B cell (primary cell): ENCODE data around the gene UBR1. TPM values are rescaled to one million over a fixed set of nuclear protein-coding genes. Genes with fewer than 3 reads are reported as not detected.
A peak's percentile ranks its signal among the peaks of the same experiment; 100 is the strongest.

Experiments used
- ATAC-seq: fragments of 200-7000 bp; cut with Tn5 transposase; one replicate; pipeline ENCODE4 v1.10.0; 2021; ENCODE audit warnings: low read depth, mild to moderate bottlenecking, moderate number of reproducible peaks, moderate library complexity
- CTCF ChIA-PET: fragments of 350-600 bp; sonication (Branson Sonifier 250); formaldehyde crosslinking; loops from one replicate; lab custom pipeline; 2021; ENCODE audit warnings: antibody characterized with exemption, inconsistent platforms; lab: Charles Lee
- POLR2A ChIA-PET: fragments of 350-600 bp; sonication (Branson Sonifier 250); formaldehyde crosslinking; loops from one replicate; lab custom pipeline; 2021; ENCODE audit warnings: antibody characterized with exemption; lab: Charles Lee
- DNase-seq: peaks from one replicate; pipeline ENCODE4 v3.0.0; 2013
- H2AFZ ChIP-seq: 2 replicates; pipeline ENCODE4 v1.6.1; 2012; ENCODE audit warnings: mild to moderate bottlenecking, low read depth, low read length; ENCODE audit not compliant: insufficient read depth, poor library complexity, severe bottlenecking
- H3K27ac ChIP-seq, 2 donors: 1 replicate in 1 of 2; 2 replicates in 1 of 2; pipeline ENCODE4 v1.5.1; 2012 to 2013; ENCODE audit warnings: low read length in 2 of 2, mild to moderate bottlenecking in 2 of 2, moderate library complexity in 1 of 2
- H3K27me3 ChIP-seq, 4 experiments: fragments of 200-600 bp in 1 of 4; sonication (generic) in 1 of 4; replicated peaks in 1 of 4; 1 replicate in 2 of 4; 2 replicates in 2 of 4; pipeline versions ENCODE4 v1.6.1 to v1.7.0; 2013 to 2016; ENCODE audit warnings: low read length in 3 of 4, mild to moderate bottlenecking in 2 of 4, mixed read lengths in 1 of 4, moderate library complexity in 1 of 4; ENCODE audit not compliant: insufficient read depth in 4 of 4, control insufficient read depth in 3 of 4; ENCODE audit errors: control extremely low read depth in 1 of 4
- H3K36me3 ChIP-seq, 2 experiments: replicated peaks in 1 of 2; 1 replicate in 1 of 2; 2 replicates in 1 of 2; pipeline versions ENCODE4 v1.6.1 to v1.7.1; 2013; ENCODE audit warnings: low read length in 1 of 2; ENCODE audit not compliant: insufficient read depth in 2 of 2, control insufficient read depth in 1 of 2; ENCODE audit errors: control extremely low read depth in 1 of 2, extremely low read depth in 1 of 2
- H3K4me1 ChIP-seq, 2 donors: fragments of 200-600 bp in 1 of 2; sonication (generic) in 1 of 2; 1 replicate in 1 of 2; 2 replicates in 1 of 2; pipeline versions ENCODE4 v1.5.1 to v1.6.1; 2013 to 2017; ENCODE audit warnings: low read length in 2 of 2; ENCODE audit not compliant: control insufficient read depth in 2 of 2, insufficient read depth in 2 of 2
- H3K4me2 ChIP-seq: replicated peaks from 2 replicates; pipeline ENCODE3; 2012; ENCODE audit warnings: mild to moderate bottlenecking, low read depth, low read length; ENCODE audit not compliant: poor library complexity, severe bottlenecking
- H3K4me3 ChIP-seq, 5 experiments: fragments of 200-600 bp in 1 of 5; sonication (generic) in 1 of 5; 1 replicate in 3 of 5; 2 replicates in 2 of 5; pipeline versions ENCODE4 v1.5.1 to v1.7.0; 2011 to 2016; ENCODE audit warnings: low read length in 4 of 5, mild to moderate bottlenecking in 4 of 5, low read depth in 2 of 5, control low read depth in 1 of 5, moderate library complexity in 1 of 5; ENCODE audit not compliant: insufficient read depth in 1 of 5; ENCODE audit errors: control extremely low read depth in 1 of 5, extremely low read depth in 1 of 5
- H3K79me2 ChIP-seq: fragments of 200-600 bp; sonication (generic); one replicate; pipeline ENCODE4 v1.6.0; 2016; ENCODE audit warnings: low read length; ENCODE audit not compliant: control insufficient read depth, insufficient read depth
- H3K9ac ChIP-seq: fragments of 200-600 bp; sonication (generic); 2 replicates; pipeline ENCODE4 v1.6.1; 2017; ENCODE audit warnings: mild to moderate bottlenecking, low read length, moderate library complexity
- H3K9me3 ChIP-seq, 3 donors: one replicate each; pipeline versions ENCODE4 v1.6.1 to v1.7.1; 2013; ENCODE audit warnings: low read length in 2 of 3; ENCODE audit not compliant: control insufficient read depth in 2 of 3, insufficient read depth in 1 of 3; ENCODE audit errors: control extremely low read depth in 1 of 3
- H4K20me1 ChIP-seq: 2 replicates; pipeline ENCODE4 v1.6.0; 2012; ENCODE audit warnings: mild to moderate bottlenecking, low read length; ENCODE audit not compliant: insufficient read depth, control insufficient read depth, poor library complexity, severe bottlenecking
- H3K27ac Mint-ChIP-seq: one replicate; pipeline ENCODE4 v1.8.0; 2021; ENCODE audit warnings: mixed read lengths
- H3K27me3 Mint-ChIP-seq: one replicate; pipeline ENCODE4 v1.8.0; 2021; ENCODE audit warnings: mixed read lengths
- H3K4me1 Mint-ChIP-seq: one replicate; pipeline ENCODE4 v1.8.0; 2021; ENCODE audit warnings: mixed read lengths
- H3K4me3 Mint-ChIP-seq: one replicate; pipeline ENCODE4 v1.8.0; 2021; ENCODE audit warnings: mixed read lengths
- H3K9me3 Mint-ChIP-seq: one replicate; pipeline ENCODE4 v1.8.0; 2022; ENCODE audit warnings: mixed read lengths; ENCODE audit not compliant: insufficient read depth
- EZH2 ChIP-seq: IDR thresholded peaks from 2 replicates; pipeline ENCODE4 v1.6.1; 2012; ENCODE audit warnings: borderline replicate concordance, low read depth, mild to moderate bottlenecking, moderate library complexity, low read length; ENCODE audit not compliant: insufficient read depth, poor library complexity, severe bottlenecking
- WGBS: methylation state at CpG from one replicate; pipeline ENCODE4 v1.1.5; 2013; ENCODE audit warnings: missing lambda C conversion rate; ENCODE audit not compliant: insufficient coverage; 5-methylcytosine and 5-hydroxymethylcytosine counted together
- intact Hi-C: fragments of 100-400 bp; cut with micrococcal nuclease; formaldehyde crosslinking; loops from one replicate; pipeline ENCODE4 v1.10.0; 2022
- polyA plus RNA-seq: library from polyadenylated mRNA; depleted of rRNA; stranded (reverse); fragments of >200 nt; gene quantifications from 2 replicates; pipeline ENCODE4 v1.2.3, GENCODE V29; 2012
- total RNA-seq, 2 donors: library from RNA; stranded (reverse); fragments of 120-200 nt in 1 of 2; gene quantifications; 1 replicate in 1 of 2; 2 replicates in 1 of 2; pipeline versions ENCODE4 v1.2.3 to v1.2.4, GENCODE V29; 2013 to 2022
- TF ChIP-seq, protein P1 (sequence below): fragments of 200-600 bp; IDR thresholded peaks from one replicate; pipeline ENCODE4 v1.8.0; 2022; ENCODE audit warnings: antibody characterized with exemption, mild to moderate bottlenecking

Gene UBR1
- total and polyA plus RNA-seq, 2 donors (not counting 1 experiment from before 2014, with no cell fraction given): 9.7 to 66.7 TPM

DNA sequence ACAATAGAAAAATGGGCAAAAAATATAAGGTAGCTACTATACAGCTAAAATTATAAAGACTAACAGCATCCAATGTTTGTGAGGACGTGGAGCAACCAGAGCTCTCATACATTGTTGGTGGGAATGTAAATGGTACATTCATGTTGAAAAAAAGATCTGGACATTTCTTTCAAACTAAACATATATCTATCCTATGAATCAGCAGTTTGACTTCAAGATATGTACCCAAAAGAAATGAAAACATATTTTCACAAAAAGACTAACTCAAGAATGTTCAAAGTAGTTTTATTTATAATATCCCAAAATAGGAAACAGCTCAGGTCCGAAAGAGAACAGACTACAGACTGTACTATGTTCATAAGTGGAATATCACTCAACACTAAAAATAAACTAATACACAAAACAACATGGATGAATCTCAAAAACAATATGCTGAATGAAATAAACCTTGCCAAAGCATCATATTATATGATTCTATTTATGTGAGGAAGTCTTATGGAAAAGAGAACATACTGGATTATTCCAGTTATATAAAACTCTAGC, 176.5 kb downstream of the UBR1 start:
- no peak overlapping the region for H3K27ac Mint-ChIP-seq
- H3K4me1 Mint-ChIP-seq: no peaks in the 10 kb centered on the region
- Histone ChIP-seq H3K36me3 (no peaks in the 10 kb centered on the region), H3K9ac (no peak overlapping the region), H3K4me1 (no peaks in the 10 kb centered on the region), H3K4me2 (no peak overlapping the region), H3K27me3 (no peaks in the 10 kb centered on the region), H3K27ac (no peak overlapping the region), H3K79me2 (no peaks in the 10 kb centered on the region), H2AFZ (no peak overlapping the region), H3K4me3 (no peak overlapping the region), H4K20me1 (no peaks in the 10 kb centered on the region), H3K9me3 (no peaks in the 10 kb centered on the region)
- ATAC-seq (no peak), DNase-seq (no peak)
- no peaks in the 10 kb centered on the region for H3K9me3 Mint-ChIP-seq
- no peaks in the 10 kb centered on the region for H3K27me3 Mint-ChIP-seq
- no CpG with 5 or more reads among the region's 2 CpGs for WGBS
- CTCF ChIA-PET: interaction anchor here (5.7 kb wide), 1 partner anchor 225 kb away, joined by 85 read pairs; no protein-coding TSS in a partner anchor
- intact Hi-C loops: no loop called here
- POLR2A ChIA-PET: no interaction called here
- no peak overlapping the region for H3K4me3 Mint-ChIP-seq
- TF ChIP-seq, protein P1, sequence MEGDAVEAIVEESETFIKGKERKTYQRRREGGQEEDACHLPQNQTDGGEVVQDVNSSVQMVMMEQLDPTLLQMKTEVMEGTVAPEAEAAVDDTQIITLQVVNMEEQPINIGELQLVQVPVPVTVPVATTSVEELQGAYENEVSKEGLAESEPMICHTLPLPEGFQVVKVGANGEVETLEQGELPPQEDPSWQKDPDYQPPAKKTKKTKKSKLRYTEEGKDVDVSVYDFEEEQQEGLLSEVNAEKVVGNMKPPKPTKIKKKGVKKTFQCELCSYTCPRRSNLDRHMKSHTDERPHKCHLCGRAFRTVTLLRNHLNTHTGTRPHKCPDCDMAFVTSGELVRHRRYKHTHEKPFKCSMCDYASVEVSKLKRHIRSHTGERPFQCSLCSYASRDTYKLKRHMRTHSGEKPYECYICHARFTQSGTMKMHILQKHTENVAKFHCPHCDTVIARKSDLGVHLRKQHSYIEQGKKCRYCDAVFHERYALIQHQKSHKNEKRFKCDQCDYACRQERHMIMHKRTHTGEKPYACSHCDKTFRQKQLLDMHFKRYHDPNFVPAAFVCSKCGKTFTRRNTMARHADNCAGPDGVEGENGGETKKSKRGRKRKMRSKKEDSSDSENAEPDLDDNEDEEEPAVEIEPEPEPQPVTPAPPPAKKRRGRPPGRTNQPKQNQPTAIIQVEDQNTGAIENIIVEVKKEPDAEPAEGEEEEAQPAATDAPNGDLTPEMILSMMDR: no peak
- no peak for TF ChIP-seq EZH2

DNA sequence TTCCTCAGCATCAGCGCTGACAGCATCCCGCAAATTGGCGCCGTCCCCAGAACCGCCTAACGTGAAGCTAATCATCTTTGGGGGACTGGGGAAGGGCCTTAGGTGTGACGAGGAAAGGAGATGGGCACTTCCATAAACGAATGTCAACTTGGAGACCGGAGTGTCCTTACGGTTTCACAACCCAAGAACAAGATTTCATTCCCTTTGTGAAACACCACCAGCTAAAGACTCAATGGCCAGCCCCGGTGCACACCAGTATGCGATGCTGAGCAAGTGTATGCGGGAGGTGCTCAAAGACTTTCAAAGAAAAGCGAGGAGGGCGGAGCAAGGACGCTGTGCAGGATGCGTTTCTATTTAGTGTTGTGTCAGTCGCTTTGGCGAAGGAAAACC, 184.5 kb downstream of the UBR1 start:
- peak overlapping the region; percentile 67 to 94 (median 73) for H3K4me3 ChIP-seq
- 0% methylated on average over 8 of the region's 19 CpGs for WGBS
- no peak overlapping the region for H3K27ac ChIP-seq
- ChIA-PET POLR2A (no interaction called here), CTCF (interaction anchor here (0.7 to 3.4 kb wide), 2 partner anchors 217 to 345 kb away, joined by 3 to 17 read pairs; partner anchors contain the start of gene STARD9)
- no peak for DNase-seq
- no peaks in the 10 kb centered on the region for H3K9me3 ChIP-seq
- H3K36me3 ChIP-seq: no peaks in the 10 kb centered on the region
- peak overlapping the region; percentile 2 for H3K27ac Mint-ChIP-seq
- H2AFZ ChIP-seq: peak overlapping the region; percentile 86
- intact Hi-C loops: loop anchor here (1.0 to 5.0 kb wide), 6 partner anchors 184 to 1689 kb away; partner anchors contain the start of genes CCNDBP1, CDAN1, CHP1 and EXD1
- H3K27me3 ChIP-seq: no peaks in the 10 kb centered on the region
- H3K9ac ChIP-seq: peak overlapping the region; percentile 65
- no peaks in the 10 kb centered on the region for H3K27me3 Mint-ChIP-seq
- no peak for ATAC-seq
- no peak for TF ChIP-seq EZH2
- TF ChIP-seq, protein P1: no peak
- H3K79me2 ChIP-seq: peaks cover 35% of the 10 kb centered on the region
- peak overlapping the region; percentile 90 for H3K4me3 Mint-ChIP-seq
- peak overlapping the region; percentile 74 for H3K4me2 ChIP-seq
- H3K4me1 ChIP-seq: peaks cover 9 to 17% of the 10 kb centered on the region in 2 donors
- H3K4me1 Mint-ChIP-seq: peaks cover 28% of the 10 kb centered on the region
- H3K9me3 Mint-ChIP-seq: no peaks in the 10 kb centered on the region
- no peaks in the 10 kb centered on the region for H4K20me1 ChIP-seq
